ENCODE measurements around the gene EIF6.
"Not testable (repeated sequence)": the region's sequence is repeated elsewhere in the genome, so short reads cannot be mapped to it uniquely, and the experiment has no call there.

EIF6 gene

DNA sequence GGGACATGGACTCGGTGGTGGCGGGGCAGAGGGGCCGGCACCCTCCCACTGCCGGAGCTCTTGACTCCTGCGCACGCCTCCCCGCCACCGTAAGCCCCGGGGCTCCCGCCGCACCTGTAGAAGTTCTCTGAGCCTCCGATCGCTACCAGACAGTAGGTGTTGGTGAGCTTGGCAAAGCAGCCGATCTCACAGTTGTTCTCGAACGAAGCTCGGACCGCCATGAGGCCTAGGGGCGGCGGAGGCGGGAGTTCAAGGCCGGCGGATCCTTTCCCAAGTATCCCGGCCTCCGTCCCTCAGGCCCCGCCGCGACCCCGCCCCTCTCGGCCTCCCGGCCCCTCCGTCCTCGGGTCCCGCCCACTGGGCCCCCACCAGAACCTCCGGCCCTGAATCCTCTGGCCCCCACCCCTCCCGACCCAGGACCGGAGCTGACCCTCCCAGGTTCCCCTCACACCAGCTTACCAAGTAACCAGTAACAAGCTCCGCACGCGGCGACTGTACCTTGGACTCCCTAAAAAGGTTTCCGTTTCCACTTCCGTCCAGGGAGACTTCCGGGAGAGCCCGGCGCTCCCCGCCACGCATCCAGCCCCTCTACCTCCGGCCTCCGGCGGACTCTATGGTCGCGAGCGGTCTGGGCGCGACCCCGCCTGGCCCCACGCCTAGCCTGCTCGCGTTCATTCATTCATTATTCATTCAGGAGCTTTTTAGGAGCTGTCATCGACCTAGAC is at the start of gene EIF6:
EIF6 (minus strand) TSS at position 506 of the 725 bp plus-strand sequence; CDS start at position 221, 285 bp downstream.
- DNase-seq (ENCODE audit: low spot score), result peak; percentile 68

DNA sequence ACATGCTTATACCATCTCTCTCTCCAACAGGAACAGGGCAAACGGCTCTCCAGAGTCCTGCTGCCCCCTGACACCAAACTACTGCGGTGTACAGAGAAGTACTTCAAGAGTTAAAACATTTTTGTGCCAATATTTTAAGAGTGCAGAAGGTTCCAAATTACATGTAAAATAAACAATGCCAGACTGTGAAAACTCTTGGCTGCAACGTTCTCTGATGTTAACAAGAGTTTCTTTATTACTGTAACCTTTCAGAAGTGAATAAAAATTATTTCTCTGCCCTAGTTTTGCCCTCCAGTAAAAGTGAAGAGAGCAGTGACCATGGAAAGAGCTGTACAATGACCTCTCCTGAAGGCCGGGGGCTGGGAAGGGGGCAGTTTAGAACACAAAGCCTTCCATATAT is 49.0 kb upstream of the EIF6 start:
- DNase-seq (ENCODE audit: low spot score), result no peak

DNA sequence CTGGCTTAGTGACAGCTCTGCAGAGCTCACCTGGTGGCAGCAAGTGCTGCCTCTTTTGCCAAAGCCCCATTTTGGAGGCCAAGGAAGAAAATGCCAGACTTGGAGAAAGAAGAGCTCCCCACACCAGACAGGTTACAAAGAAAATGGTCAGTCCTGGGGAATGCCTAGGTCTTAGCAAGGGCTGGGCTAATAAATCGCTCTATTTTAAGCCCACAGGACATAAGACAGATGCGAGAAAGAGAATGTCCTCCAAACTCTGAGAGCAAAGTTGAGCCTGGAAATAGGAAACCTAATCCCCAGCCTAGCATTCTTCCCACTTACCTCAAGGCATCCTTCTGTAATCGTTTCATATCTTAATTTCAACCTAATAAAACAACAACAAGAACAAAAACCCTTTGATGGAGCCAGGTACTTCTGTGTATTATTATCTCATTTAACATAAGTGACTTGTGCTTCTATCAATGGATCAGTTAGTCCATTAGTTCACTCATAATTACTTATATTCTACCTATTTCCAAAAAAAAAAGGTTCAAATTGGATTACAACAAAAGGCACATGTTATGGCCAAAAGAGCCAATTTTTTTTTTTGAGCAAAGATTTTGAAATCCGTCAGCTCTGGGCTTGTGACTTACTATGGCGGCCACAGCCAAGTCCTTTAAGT is 48.1 kb upstream of the EIF6 start:
- no peak for DNase-seq (ENCODE audit: low spot score)

DNA sequence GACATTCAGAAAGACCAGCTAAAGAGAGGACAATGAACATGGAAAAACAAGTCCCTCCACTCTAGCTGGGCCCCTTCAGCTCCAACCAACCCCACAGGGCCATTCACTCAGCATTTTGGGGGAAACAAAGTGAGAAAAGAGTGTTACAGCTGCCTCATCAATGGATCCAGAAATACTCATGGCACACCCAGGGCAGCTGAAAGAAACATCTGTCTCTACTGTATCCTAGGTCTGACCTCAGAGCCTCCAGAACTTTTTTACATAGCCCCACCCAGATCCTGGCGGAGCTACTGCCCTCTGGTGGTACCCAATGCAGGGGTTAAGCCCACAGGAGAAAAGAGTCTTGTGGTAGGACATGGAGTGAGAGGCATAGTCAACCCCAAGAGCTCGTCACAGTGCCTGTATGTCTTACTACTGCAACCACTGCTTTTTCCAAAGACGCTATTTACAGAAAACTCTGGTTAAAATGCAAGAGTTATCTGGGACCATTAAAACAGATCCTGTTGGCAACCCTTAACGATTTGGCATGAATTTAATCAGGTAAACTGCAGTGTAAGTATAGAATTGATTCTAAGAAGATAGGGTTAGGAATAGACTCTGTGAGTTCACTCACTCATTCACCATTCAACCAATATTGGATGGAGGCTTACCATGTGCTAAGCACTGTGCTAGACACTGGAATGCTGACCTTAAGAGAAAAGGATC is 45.0 kb upstream of the EIF6 start:
- no peak for DNase-seq (ENCODE audit: low spot score)

DNA sequence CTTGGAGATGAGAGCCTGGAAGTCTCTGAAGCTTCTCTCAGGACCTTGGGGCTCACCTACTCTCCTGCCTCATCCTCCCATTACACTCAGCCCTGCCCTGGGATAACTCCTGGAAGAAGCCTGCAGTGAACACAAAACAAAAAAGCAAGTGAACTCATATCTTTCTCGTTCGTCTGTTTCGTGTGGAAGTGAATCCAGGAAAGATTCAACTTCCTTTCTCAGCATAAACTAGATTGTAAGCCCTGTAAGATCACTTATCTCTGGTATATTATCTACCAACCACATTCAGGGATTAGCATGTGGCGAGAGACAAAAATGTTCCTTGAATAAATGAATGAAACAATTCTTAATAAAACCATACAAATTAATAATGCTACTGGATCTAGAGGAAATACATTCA is 44.1 kb upstream of the EIF6 start:
- no peak for DNase-seq (ENCODE audit: low spot score)

DNA sequence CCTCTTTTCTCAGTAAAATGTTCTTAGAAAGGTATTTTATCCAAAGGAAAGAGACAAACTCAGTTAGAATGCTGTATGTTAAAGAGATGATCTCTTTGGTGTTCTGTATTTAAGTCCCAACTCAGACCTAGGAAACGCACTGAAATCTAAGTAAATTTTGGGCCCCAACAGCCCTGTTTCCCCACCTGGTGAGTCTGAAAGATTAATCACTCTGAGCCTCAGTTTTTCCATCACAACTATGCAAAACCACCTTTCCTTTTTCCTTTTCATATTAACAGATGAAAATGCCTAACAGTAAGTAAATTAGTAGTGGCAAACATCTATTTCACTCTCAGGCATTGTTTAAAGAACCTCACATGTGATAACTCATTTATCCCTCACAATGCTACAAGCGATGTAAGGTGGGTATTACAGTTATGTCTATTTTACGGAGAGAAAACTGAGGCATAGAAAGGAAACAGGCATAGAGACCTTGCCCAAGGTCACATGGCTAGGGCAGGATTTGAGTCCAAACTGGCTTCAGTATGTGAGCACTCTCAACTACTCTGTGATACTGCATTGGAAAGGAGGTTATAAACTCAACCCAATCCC is 43.6 kb upstream of the EIF6 start:
- DNase-seq (ENCODE audit: low spot score), result no peak

DNA sequence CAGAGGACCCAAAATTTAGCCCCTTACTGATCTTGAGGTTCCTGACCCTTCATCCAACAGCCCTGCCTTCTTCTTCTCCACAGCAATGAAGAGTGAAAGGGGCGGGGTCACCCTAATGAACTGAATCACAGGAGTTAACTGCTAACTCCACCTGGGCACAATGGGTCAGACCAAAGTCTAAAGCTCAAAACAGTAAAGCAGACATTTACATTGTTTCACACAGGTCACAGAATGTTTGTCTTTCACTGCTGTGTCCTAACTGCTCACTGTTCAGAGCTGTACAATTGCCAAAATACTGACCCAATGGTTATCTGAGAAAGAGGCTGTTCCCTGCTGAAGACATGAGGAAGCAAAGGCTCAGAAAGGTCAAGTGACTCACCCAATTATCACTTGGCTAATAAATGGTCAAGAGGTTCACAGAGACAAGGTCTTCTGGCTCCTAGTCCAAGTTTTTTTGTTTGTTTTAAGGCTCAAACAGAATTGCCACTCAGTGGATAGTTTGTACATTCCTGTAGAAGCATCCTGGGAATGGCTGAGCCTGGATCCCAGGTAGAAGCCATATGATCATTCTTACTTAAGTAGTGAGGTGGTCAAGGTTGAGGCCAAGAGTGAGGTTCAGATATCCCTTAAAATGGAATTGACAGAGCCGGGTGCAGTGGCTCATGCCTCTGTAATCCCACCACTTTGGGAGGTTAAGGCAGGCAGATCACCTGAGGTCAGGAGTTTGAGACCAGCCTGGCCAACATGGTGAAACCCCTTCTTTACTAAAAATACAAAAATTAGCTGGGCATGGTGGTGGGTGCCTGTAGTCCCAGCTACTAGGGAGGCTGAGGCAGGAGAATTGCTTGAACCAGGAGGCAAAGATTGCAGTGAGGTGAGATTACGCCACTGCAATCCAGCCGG is 42.8 kb upstream of the EIF6 start:
- DNase-seq (ENCODE audit: low spot score), result no peak

DNA sequence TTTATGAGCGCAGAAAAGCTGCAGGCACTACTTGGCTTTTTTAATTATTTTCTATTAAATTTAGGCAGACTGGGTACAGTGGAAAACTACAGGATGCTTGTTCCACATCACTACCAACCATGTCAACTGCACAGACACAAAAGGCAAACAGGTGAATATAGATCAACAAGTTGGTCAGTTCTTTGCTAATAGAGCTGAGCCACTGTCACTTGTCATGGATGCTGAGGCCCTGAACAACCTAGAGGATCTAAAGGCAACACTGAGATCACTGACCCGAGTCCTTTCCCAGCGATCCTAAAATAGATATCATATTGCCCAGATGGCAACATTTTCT is 42.1 kb upstream of the EIF6 start:
- DNase-seq (ENCODE audit: low spot score), result no peak

DNA sequence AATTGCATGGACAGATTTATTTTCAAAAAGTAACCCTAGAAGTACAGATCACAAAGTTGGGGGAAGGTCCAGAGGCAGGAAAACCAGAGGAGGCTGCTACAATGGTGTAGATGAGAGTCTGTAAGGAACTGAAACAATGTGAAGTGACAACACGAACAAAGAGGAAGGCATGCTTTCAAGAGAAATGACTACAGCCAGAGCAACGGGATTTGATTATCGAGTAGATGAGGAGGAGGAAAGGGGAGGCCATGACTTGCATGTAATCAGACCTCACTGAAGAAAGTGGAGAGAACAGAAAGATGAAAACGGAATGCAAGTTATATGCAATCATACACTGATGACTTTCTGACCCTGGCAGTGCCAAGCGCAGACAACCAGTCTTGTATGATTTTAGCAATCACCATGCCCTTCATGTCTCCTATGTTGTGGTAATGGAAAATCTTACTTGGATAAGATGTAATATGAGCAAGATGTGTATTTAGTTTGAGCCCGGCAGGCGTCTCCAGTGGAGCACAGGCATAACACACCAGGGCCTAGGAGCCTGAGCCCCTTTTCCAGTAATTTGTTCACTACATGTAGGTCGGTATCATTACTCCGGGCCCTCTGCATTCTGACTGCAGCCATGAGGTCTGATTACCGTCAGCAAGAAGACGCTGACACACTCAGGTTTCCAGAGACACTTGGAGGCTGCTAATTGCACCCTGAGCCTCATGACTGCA is 41.6 kb upstream of the EIF6 start:
- DNase-seq (ENCODE audit: low spot score), result no peak

DNA sequence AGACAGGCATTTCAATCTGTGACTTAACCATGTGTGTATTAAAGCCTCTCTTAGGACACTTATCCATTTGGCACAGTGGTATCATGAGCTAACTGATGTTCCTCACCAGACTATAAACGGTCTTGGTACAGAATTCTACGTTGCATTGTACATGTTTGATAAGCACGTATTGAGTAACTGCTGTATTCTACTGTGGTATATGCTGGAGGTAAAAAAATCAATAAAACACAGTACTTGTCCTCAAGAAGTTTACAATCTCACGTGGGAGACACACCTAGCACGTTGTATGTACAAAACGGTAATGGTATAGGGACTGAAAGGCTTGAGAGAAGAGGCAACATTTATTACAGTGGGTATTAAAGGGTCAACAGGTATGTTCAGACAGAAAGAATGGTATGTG is 40.8 kb upstream of the EIF6 start:
- no peak for DNase-seq (ENCODE audit: low spot score)

DNA sequence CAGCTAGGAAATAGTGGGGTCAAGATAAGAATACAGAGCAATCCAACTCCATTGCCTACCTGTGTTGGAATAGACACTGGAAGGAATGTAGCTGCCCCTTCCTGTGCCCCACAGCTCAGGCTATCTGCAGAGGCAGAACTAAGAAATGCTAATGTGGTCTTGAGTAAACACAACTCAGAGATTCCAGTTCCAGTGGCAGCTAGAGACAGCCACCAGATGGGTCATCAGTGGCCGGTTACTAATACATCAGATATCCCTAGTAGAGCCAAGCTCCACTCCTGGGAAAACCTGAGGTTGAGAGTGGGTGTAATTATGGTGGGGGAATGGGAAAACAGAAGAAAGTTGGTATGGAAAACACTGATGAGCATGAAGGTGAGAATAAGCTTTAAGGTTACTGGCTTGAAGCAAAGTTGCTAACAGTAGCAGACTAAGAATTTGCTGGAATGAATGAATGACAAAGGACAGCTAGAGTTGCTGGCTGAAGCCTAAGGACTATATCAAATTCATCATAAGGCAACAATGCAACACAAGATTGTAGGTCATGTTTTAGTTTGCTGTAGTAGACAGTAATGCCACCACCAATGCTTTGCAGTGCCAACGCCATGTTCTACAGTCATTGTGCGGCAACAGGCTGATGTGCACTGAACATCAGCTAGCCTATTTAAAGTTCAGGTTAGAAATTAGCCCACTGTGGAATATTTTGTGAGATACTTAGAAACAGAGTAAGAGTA is 36.0 kb upstream of the EIF6 start:
- no peak for DNase-seq (ENCODE audit: low spot score)

DNA sequence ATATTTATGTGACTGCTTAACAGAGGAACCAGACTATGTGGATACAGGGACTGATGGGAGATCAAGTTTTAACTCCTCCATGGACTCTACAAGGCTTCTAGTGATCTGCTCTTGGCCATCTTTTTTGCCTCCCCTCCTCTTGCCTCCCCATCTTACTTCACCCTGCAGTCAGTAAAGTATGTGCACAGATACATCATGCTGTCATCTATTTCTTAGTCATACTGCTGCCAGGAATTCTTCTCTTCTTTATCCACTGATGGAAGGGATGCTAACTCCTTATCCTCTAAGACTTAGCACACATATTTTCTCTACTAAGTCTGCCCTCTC is 35.3 kb upstream of the EIF6 start:
- no peak for DNase-seq (ENCODE audit: low spot score)

DNA sequence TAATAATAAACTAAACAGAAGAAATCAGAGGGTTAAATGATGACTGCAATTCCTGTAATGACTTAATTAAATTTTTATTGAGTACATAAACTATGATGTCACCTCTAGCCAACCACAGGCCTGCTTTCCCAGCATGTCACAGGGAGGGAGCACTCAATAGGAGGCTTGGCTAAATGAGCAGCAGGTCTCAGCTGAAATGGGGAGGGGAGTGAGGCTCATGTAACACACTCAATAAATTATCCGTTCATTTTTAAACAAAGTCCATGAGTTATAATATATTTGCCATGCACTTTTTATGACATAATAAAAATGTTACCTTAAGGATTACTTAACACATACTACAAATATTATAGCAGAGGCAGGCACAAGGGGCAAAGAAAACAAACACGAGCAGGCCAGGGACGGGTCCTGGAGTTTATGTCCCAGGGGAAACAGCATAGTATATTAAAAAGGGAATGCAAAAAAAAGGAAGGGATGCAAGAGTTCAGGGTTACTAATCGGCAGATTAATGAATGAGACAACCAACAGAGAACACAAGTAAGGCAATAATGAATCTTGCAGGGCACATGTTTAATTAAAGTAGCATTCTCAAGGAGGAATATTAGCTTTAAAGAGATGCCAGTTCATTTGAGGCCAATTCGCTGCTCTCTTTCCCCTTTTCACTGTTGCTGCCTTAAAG is 34.8 kb upstream of the EIF6 start:
- no peak for DNase-seq (ENCODE audit: low spot score)

DNA sequence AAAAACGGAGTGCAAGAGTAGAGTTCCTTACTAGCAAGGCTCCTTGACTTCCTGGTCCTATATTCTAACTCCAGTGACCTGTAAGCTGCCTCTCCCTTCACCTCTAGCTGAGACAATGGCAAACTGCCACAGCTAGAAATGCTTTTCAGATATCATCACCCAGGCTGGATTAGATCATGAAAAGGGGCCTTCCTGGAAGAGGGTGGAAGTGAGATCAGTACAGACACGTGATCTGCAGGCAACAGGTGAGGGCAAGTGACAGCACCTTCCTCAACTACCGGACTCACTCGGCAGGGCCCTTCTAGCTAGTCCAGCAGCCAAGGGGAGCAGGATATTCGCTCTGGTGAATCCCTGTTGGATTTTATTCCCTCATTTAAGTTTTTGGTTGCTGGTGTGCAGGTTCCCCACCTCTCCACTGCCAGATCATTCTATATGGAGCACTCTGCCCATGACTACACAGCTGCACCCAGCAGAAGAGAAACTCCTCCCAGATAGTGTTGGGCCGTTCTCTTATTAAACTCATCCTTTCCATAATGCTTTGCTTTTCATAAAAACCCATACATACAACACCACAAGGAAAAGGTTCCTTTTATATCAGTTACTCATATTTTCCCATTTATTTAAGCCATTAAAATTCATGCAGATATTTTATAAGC is 34.1 kb upstream of the EIF6 start:
- no peak for DNase-seq (ENCODE audit: low spot score)

DNA sequence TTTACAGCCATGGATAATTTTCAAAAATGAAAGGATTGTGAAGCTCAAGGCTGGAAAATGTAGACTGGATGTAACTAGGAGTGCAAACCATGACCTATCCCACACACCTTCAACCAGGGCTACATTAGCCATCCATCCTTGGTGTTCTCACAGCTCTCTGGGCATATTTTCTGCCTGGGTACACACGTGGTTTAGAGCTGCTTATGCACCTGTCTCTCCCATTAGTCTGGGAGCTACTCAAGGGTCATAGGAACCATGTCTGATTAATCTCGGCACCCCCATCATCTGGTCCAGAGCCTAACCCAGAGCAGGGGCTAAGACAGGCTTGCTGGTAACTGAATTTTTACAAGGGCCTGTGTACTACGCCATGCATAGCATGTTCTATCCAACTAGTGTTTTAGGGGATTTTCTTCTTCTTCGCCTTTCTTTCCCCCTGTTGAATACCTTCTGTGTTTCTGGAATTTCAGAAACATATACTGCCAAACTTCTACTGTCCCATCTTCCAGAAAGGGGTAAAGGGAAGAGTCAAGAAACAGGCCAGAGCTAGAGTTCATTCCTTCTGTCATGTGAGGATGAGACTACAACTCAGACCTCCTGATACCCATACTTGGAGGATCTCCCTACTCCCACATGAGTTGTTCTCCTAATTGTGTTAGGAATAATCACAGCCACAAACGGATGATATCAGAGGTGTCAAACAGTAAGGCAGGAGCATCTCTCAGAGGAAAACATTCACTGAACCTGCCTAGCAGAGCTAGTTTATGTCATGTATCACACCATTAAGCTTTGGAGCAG is 33.0 kb upstream of the EIF6 start:
- no peak for DNase-seq (ENCODE audit: low spot score)

DNA sequence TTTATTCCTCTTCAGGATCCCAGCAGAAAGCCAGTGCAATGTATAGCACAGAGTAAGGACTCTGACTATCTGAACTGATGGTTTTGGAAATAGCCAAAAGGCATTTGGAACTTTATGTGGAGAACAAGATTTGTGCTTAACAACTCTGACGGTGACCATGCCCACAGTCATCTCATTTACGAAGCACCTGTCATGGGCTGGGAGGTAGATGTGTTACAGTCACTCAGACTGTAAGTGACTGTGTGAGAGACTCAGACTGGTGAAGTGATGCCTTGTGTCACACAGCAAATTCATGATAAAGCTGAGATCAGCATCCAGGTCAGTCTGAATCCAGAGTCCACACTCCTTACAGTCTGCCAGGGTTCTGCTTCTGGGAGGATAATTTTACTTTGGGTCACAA is 31.5 kb upstream of the EIF6 start:
- DNase-seq (ENCODE audit: low spot score), result no peak

DNA sequence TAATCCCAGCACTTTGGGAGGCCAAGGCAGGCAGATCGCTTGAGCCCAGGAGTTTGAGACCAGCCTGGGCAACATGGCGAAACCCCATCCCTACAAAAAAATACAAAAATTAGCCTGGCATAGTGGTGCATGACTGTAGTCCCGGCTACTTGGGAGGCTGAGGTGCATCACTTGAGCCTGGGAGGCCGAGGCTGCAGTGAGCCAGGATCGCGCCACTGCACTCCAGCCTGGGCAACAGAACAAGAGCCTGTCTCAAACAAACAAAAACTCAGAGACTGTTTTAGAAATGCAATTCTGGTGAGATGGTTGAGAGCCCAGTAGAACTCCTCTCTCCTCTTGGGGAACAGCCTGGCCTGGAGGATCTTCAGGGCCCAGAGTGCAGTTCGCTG is 31.1 kb upstream of the EIF6 start:
- DNase-seq (ENCODE audit: low spot score), result not testable (repeated sequence)

DNA sequence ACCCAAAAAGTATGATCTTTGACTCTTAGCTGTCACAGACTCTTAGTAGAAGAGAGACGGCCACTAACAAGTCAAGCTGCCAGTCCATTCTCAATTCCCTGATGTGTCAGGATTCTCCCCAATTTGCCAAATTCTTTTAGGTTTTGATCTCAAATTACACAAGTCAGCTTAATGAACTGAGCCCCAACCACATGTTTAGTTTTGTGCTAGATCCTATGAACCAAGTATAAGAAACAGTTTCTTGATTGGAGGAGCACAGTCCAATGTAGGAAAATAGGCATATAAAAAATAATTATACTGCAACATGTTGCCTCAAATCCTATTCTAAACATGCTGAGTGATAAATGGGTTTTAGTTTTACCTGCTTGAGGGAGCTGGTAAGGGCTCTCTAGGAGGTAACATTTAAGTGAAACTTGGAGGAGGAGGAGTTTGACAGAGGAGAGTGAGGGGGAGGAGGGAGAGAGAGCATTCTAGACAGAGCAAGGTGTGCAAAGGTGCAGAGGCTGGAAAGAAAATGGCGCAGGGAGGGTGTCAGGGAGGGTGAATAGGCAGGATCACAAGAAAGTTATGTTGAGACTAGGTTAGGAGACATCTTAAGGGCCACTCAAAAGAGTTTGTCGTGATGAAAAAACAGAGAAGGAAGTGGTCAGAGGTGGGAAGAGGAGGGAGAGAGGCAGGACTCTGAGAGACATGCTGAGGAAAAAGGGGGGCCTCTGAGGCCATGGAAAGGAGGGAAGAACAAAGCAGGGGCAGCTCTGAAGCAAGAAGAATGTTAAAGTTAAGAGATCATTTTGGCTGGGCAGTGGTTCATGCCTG is 30.5 kb upstream of the EIF6 start:
- peak; percentile 7 for DNase-seq (ENCODE audit: low spot score)

Data from putamen (tissue), 1 donor.